Measurements from ENCODE around the gene WBP4. TPM values are rescaled to one million over a fixed set of nuclear protein-coding genes. Genes with fewer than 3 reads are reported as not detected.

Gene WBP4
- total RNA-seq (2016; rRNA removed; fragmentation: Illumina TruSeq; extraction: Trizol) (11.7 and 16.8 TPM in 2 replicates), polyA plus RNA-seq (2011; rRNA removed) (5.6 and 6.7 TPM in 2 replicates), polyA minus RNA-seq (2011; rRNA and poly(A)+ RNA removed; ENCODE audit: low replicate concordance) (0.91 and 1.3 TPM in 2 replicates), Bru-seq, nascent RNA (percentile 89 among the genes with signal in this experiment), BruChase-seq, experiment 1, labeled RNA remaining after a 6-hour chase (percentile 89 among the genes with signal in this experiment), BruChase-seq, experiment 2, labeled RNA remaining after a 2-hour chase (percentile 91 among the genes with signal in this experiment)
- 1.8 and 2.7 TPM in 2 replicates for total RNA-seq (2016; cell fraction: cytosol; rRNA removed; fragmentation: Illumina TruSeq; extraction: Trizol; ENCODE audit: low read depth)
- total RNA-seq (2016; cell fraction: insoluble cytoplasmic fraction; rRNA removed; fragmentation: Illumina TruSeq; extraction: Trizol) = 12.5 and 16.9 TPM in 2 replicates
- 4.5 and 4.9 TPM in 2 replicates for total RNA-seq (2016; cell fraction: membrane; rRNA removed; fragmentation: Illumina TruSeq; extraction: Trizol)
- total RNA-seq (2016; cell fraction: nucleus; rRNA removed; fragmentation: Illumina TruSeq; extraction: Trizol) = 8.6 and 8.7 TPM in 2 replicates
- polyA plus RNA-seq (2011; cell fraction: cytosol; rRNA removed) = 2.7 and 3.8 TPM in 2 replicates
- polyA plus RNA-seq (2011; cell fraction: nucleus; rRNA removed) = 2.8 and 4.4 TPM in 2 replicates
- polyA plus RNA-seq (2012) = 9.8 and 11.1 TPM in 2 replicates
- 1.0 and 1.1 TPM in 2 replicates for polyA plus RNA-seq (2016; cell fraction: cytosol; fragmentation: Illumina TruSeq; extraction: Trizol; ENCODE audit: low read depth)
- 18.0 and 18.9 TPM in 2 replicates for polyA plus RNA-seq (2016; cell fraction: insoluble cytoplasmic fraction; fragmentation: Illumina TruSeq; extraction: Trizol; ENCODE audit: low read depth)
- 2.6 and 3.2 TPM in 2 replicates for polyA plus RNA-seq (2016; cell fraction: membrane; fragmentation: Illumina TruSeq; extraction: Trizol; ENCODE audit: low read depth)
- 14.5 and 15.5 TPM in 2 replicates for polyA plus RNA-seq (2016; cell fraction: nucleus; fragmentation: Illumina TruSeq; extraction: Trizol; ENCODE audit: insufficient read depth, low read depth)
- polyA minus RNA-seq (2011; cell fraction: cytosol; rRNA and poly(A)+ RNA removed) = 3.2 and 3.7 TPM in 2 replicates
- polyA minus RNA-seq (2011; cell fraction: nucleus; rRNA and poly(A)+ RNA removed) = 8.1 and 9.2 TPM in 2 replicates
- long read RNA-seq, experiment 1, partial matches to known transcripts = 8 of 14 reads
- long read RNA-seq, experiment 1, other reads (novel, unspliced or antisense) = 3 of 14 reads
- long read RNA-seq, experiment 2, transcript WBP4-201 (10 exons, 2,623 nt) = major isoform, 8 of 17 reads
- long read RNA-seq, experiment 2, partial matches to known transcripts = 5 of 17 reads
- long read RNA-seq, experiment 2, other reads (novel, unspliced or antisense) = 4 of 17 reads

GRCh38 chr13:41061075-41061913 is at the start of gene WBP4:
Gene WBP4 (plus strand): TSS chr13:41061509. CDS start chr13:41061674, 165 bp downstream.
- peak; percentile 82 for ATAC-seq
- H4K20me1 ChIP-seq (ENCODE audit: insufficient read depth, low read length) = peaks cover 25% of the 10 kb centered on the region
- H3K9ac ChIP-seq (ENCODE audit: insufficient read depth, low read depth, low read length) = peak within 1 kb of the TSS; percentile 93
- no peaks in the 10 kb centered on the region for H3K9me3 ChIP-seq (ENCODE audit: low read length)
- H3K36me3 ChIP-seq (replicated peaks in 1 of 2; ENCODE audit: control insufficient read depth in 1 of 2, insufficient read depth in 2 of 2, low read length in 2 of 2) = peaks cover 0 to 10% of the 10 kb centered on the region in 2 experiments
- peak; percentile 44 for FAIRE-seq
- peaks cover 75% of the 10 kb centered on the region for H3K79me2 ChIP-seq (ENCODE audit: insufficient read depth, low read length)
- ChIA-PET CTCF (ENCODE audit: low intra/inter-chr PET ratio, low total read pairs) (no interaction called here), POLR2A (interaction anchor here (0.6 to 2.7 kb wide), 17 partner anchors 12 to 589 kb away, joined by 3 to 35 read pairs (median 7); partner anchors contain the start of genes ELF1, KBTBD7 and SLC25A15)
- intact Hi-C loops (cut with micrococcal nuclease; ENCODE audit: unreplicated experiment) = loop anchor here (1.0 to 5.0 kb wide), 5 partner anchors 56 to 274 kb away; partner anchors contain the start of genes KBTBD6, NAA16 and SLC25A15
- H3K4me2 ChIP-seq (ENCODE audit: low read depth, low read length) = peak within 1 kb of the TSS; percentile 86
- no peaks in the 10 kb centered on the region; a peak in 1 of 5 replicates for H3K27me3 ChIP-seq (ENCODE audit: control insufficient read depth in 1 of 2, insufficient read depth in 2 of 2, low read length in 2 of 2)
- under 1% methylated on average over 23 of the region's 71 CpGs for WGBS (ENCODE audit: low lambda C conversion rate)
- H2AFZ ChIP-seq (ENCODE audit: low read length) = no peak within 1 kb of the TSS
- in situ Hi-C loops (cut with HindIII; ENCODE audit: extremely low pct_ligation_motif_present, low pct_unique_long_range_greater_than_20kb) = loop anchor here (10.0 kb wide), 1 partner anchor 134 kb away; the partner anchor contains the start of gene KBTBD7
- peak within 1 kb of the TSS; percentile 98 for H3K27ac ChIP-seq (ENCODE audit: extremely low read length, insufficient read depth, low read length)
- peaks cover 52% of the 10 kb centered on the region for H3K4me1 ChIP-seq (ENCODE audit: insufficient read depth, low read length)
- H3K4me3 ChIP-seq (replicated peaks in 1 of 3; ENCODE audit: insufficient read depth in 1 of 3, low read depth in 2 of 3, low read length in 3 of 3) = peak within 1 kb of the TSS; percentile 84 to 96 (median 90)
- no TSS peak for BruUV-seq (replicated peaks)
- peak; percentile 89 for DNase-seq (ENCODE audit: low spot score)
- TF ChIP-seq SYNCRIP (IDR thresholded peaks at IDR 0.05; ENCODE audit: insufficient read depth, low read depth, low read length) = no peak
- no peak for TF ChIP-seq ZNF451 (CRISPR knock-in tag; IDR thresholded peaks at IDR 0.05)
- TF ChIP-seq NFE2L1 (CRISPR knock-in tag; IDR thresholded peaks at IDR 0.05; ENCODE audit: borderline replicate concordance) = no peak
- no peak; the same call in 1 of the 2 replicates for TF ChIP-seq ZFP41 (CRISPR knock-in tag; IDR thresholded peaks at IDR 0.05; ENCODE audit: borderline replicate concordance)
- no peak for TF ChIP-seq ZSCAN22 (CRISPR knock-in tag; IDR thresholded peaks at IDR 0.05)
- peak; percentile 43; the same call in 1 of the 2 replicates for TF ChIP-seq FOSL2 (CRISPR knock-in tag; IDR thresholded peaks at IDR 0.05)
- TF ChIP-seq DPF2 (CRISPR knock-in tag; IDR thresholded peaks at IDR 0.05; ENCODE audit: borderline replicate concordance, low read depth) = 0 out of 2 replicates have a peak, but pooled peaks have one; percentile 12

Measured in HepG2 (cell line).